DMS153 (cell line): ENCODE data around the gene STEAP3.
"Not testable (repeated sequence)": the region's sequence is repeated elsewhere in the genome, so short reads cannot be mapped to it uniquely, and the experiment has no call there.

Experiments
- DNase-seq: peaks from one replicate; lab custom pipeline; 2025; lab: John Stamatoyannopoulos, UW

STEAP3 gene

DNA sequence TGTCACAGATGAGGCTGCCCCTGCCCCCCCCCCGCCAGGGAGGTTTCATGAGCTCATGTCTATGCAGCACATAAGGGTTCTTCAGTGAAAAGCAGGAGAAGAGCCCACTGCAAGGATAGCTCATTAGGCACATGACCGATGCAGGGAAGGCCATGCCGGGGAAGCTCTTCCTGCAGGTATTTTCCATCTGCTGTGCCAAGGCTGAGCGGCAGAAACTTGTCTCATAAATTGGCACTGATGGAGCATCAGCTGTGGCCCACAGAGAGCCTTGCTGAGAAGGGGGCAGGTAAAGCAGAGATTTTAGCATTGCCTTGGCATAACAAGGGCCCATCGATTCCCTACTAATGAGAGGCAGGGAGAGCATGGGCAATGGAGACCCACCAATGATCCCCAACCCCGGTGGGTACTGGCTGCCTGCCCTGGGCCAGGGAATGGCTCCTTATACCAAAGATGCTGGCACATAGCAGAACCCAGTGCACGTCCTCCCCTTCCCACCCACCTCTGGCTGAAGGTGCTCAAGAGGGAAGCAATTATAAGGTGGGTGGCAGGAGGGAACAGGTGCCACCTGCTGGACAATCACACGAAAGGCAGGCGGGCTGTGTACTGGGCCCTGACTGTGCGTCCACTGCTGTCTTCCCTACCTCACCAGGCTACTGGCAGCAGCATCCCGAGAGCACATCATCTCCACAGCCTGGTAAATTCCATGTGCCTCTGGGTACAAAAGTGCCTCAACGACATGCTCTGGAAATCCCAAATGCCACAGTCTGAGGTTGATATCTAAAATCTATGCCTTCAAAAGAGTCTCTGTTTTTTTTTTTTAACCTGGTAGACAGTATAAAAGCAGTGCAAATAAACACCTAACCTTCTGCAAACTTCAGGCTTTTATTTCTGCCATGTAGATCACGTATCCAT, 41.4 kb downstream of the STEAP3 start:
- peak; percentile 56 for DNase-seq

DNA sequence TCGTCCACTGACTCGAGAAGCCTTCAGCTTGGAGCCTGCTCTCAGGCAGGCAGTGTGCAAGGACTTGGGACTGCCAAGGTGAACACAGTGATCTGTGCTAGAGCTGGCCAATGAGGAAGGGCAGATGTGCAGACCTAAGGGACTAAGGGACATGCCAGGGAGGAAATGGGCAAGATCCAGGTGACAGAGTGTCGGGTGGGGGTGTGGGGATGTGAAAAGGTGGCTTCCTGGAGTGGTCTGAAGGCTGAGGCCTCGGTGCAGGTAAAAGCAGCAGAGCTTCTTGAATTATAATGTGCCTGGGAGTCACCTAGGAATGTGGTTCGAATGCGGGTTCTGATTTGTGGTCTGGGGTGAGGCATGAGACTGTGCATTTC, 42.0 kb downstream of the STEAP3 start:
- no peak for DNase-seq

DNA sequence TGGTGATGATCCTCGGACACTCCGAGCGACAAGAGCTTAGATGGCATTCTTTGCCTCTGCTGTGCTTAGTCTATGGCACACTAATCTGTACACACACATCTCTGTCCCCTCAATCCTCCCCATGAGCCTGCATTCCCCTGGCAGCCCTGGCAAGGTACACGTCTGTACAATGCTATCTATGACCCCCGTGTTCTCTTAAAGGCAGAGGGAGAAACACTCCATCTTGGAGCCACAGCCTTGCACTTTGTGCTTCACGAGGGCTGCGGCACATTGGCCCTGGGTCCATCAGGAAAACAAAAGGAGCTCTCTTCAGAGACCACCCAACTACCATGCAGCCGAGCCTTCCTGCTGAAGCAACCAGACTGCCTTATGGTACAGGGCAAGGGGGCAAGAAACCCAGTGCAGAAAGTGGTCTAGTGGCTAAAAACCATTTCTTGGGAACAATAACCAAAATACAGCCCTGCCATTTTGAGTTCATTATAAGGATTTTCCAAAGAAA, 42.5 kb downstream of the STEAP3 start:
- no peak for DNase-seq

DNA sequence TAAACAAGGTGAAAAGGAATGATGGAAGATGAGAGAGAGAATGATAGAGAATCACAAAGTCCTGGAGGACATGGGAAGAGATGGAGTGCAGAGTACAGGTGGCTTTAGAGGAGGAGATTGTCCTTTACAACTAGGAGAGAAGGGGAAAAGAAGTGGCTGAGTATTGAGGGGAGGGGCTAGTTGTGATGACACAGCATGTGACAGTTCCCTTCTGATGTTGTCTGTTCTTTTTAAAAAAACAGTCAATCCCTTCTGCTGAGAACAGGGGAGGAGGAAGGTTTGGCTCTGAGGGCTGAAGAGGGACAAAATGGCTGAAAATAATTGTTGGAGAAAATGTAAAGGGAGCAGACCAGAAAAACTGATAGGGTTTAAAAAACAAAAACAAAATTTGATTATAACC, 44.0 kb downstream of the STEAP3 start:
- no peak for DNase-seq

DNA sequence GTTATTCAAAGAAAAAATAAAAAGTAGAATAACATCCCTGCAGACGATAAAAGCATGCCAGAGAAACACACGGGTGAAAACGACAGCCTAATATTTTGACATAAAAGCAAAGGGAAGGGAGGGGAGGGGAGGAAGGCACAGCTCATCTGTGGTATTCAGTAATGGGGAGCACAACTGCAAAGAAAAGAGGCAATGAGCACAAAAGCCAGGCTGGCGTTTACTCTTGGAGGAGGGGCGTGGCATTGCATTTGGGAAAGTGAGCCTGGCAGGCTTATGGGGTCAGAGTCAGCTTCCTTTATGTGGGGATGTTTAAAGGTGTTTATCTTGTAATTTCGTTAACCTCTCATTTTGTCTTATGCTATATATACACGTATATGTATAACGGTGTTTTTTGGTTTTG, 53.2 kb downstream of the STEAP3 start:
- DNase-seq: no peak

DNA sequence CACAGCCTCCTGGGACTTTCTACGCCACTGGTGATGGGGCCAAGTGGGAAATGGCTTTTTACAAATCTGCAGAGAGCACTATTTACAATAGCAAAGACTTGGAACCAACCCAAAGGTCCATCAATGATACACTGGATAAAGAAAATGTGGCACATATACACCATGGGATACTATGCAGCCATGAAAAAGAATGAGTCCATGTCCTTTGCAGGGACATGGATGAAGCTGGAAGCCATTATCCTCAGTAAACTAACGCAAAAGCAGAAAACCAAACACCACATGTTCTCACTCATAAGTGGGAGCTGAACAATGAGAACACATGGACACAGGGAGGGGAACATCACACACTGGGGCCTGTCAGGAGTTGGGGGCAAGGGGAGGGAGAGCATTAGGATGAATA, 54.8 kb downstream of the STEAP3 start:
- not testable (repeated sequence) for DNase-seq

DNA sequence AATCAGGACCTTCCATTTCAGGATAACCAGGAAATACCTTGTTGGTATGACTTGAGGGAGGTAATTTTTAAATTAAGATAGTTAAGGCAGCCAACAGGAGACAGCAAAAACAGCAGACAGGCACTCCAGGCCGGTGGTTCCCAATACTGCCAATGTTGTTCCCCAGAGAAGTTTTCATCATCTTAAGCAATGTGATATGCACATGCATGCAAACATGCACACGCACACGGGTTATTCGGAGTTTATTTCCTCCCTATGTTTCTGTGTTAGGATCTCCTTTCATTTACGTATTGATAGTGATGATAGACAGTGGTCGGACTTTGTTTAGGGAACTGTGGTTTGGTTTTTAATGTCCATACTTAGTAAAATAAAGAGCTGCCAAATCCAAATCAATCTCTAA, 55.3 kb downstream of the STEAP3 start:
- DNase-seq: no peak

DNA sequence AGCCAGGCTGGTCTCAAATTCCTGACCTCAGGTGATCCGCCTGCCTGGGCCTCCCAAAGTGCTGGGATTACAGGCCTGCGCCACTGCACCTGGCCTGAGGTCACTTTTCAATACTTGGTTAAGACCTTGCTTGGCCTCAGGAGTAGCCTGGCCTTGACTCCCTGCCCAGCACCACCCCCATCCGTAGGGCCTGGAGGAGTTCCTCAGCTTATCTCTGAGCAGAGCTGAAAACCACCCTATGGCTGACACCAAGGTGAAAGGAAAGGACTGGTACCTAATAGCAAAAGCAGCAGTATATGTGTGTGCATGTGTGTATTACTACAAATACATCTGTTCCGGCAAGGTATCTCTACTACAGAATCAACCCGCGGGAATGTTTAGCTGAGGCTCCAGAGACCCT, 56.0 kb downstream of the STEAP3 start:
- DNase-seq: no peak

DNA sequence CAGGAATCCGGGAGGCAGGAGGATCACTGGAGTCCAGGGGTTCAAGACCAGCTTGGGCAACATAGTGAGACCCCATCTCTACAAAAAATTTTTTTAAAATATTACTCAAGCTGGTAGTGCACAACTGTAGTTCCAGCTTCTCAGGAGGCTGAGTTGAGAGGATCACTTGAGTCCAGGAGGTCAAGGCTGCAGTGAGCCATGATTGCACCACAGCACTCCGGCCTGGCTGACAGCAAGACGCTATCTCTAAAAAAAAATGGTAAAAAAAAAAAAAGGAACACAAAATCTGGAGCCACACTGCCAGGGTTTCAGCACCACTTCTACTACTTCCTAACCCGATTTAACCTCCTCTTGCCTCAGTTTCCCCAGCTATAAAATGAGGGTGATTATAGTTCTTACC, 57.0 kb downstream of the STEAP3 start:
- DNase-seq: no peak

DNA sequence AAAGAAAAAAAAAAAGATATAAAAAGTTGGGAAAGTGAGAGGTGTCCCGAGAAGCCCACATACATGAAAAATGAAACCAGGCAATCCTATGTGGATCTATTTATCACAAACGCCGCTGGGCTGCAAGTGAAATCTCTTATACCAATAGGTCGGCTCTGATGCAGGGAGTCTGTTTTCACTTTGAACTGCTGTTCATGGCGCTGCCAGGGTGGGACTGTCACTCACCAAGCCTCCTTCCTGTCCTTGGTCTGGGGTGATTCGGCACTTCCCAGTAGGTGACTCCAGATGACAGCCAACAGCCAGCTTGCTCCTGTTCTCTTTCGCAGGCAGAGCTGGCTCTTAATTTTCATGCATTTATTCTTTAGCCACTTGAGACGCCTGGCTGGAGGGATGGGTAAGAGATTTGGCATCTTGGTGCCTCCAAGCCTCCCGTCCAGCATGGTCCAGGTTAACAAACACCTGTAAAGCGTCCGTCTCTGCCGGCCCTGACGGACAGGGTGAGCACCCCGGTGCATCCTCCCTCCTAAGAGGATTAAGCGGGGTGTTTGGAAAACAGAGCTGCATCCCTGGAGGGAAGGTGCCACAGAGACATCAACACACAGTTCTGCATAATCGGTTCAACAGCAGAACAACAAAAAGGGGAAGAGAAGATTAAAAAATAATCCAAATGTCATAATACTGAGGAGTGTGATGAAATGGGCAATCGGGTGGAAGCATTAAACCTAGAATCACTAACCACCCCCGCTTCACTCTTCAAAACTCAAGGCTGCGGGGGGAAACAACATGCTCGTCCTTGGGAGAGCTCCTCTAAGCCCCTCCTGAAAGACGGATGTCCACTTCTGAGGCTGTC, 58.7 kb downstream of the STEAP3 start:
- no peak for DNase-seq

DNA sequence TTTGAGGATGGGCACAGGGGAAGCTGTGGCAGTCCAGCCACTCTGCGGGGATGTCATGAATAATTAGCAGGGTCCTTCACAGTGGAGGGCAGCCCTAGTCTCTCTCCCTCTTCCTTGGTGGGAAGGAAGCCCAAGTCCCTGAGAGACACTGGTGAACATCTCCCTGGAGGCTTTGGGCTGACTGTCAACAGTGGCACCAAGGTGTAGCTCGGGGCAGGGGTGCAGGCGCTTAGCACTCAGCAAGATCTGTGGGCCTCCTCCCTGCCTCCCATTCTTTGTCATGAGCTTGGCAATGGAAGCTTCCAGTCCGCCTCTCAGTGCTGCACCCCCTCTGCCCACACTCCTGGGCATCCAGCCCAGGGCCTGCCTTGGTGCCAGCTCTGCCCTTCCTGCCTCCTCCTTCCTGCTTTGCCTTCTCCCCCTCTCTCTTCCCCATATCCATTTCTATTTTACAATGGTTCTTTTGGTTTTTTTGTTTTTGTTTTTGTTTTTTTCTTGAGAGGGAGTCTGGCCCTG, 59.4 kb downstream of the STEAP3 start:
- no peak for DNase-seq

DNA sequence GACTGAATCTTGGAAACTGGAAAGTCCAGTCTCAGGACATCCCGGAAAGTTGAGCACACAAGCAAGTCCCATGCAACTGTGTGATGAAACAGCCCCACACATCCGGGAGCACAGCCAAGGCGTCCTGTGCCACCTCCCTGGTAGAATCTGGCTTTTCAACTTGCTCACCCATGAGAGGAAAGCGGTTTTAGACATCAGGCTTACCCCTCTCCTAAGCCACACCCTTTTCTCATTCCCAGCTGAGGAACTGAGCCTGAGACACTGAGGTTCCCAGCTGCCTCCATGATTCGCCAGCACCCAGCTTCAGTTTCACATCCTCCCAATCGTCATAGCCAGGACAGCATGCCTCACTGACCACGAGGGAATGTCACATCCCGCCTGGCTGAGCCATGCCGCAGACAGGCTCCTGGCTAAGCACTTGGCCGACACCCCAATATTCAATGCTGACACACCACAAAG, 60.3 kb downstream of the STEAP3 start:
- DNase-seq: no peak

DNA sequence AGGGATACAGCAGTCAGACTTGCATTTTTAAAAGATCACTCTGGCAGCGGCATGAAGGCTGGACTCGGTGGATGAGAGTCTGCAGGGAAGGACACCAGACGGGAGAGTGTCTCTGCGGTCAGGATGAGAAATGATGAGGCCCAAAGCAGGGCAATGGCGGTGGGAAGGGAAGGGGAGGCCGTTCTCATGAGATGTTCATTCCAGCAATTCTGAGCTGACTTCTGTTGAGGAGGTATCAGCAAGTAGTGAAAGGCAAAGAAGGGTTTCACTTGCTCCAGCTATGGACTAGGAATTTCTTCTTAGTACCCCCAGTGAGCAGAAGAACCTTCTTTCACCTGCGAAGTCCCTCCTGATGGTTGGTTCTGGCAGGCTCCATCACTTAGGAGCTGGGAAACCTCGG, 63.0 kb downstream of the STEAP3 start:
- DNase-seq: no peak

DNA sequence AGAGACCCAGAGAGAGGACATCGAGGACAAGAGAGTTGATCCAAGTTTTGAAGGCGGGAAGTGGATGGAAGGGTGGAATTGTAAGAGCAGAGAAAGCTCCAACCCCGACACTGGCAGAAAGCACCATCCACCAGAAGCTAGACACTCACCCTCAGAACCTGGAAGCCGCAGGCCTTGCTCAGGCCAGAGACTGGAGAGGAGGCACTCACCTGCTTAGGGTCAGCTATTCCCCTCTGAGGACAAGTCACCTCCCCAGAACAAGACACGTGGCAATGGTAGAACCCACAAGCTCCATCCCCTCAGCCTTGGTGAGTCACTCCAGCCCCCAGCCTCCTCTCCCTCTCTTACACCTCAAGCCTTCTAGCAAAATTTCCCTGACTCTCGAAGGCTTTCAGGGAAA, 64.9 kb downstream of the STEAP3 start:
- no peak for DNase-seq

DNA sequence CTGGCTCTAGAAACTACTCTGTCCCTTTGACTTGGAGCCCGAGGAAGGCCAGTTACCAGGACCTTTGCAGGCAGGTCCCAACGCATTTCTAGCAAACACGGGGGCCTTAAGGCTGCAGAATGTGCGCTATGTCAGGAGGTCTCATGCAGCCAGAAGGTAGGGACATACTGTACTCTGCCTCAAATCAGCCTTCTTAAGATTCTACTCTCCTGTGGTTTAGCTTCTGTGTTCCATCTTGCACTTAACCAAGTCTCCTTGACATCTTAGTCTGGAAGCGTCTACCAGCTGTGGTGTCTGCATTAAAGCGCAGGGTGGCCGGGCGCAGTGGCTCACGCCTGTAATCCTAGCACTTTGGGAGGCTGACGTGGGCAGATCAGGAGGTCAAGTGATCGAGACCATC, 65.5 kb downstream of the STEAP3 start:
- DNase-seq: no peak

DNA sequence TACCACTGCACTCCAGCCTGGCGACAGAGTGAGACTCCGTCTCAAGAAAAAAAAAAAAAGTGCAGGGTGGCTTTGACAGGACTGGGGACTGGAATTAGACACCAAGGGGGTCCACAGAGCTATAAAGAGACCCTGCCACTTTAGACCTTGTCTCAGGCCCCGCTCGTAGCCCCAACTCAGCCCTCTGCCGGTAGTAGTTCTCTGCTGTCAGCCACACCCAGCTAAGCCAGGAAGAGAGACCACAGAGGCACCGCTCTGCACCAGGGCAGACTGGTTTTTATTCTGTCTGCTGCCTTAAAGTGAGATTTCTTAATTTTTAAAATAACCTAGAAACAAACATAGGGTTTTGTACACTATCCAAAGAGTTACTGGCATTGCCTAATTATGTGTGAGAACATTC, 66.0 kb downstream of the STEAP3 start:
- DNase-seq: no peak

DNA sequence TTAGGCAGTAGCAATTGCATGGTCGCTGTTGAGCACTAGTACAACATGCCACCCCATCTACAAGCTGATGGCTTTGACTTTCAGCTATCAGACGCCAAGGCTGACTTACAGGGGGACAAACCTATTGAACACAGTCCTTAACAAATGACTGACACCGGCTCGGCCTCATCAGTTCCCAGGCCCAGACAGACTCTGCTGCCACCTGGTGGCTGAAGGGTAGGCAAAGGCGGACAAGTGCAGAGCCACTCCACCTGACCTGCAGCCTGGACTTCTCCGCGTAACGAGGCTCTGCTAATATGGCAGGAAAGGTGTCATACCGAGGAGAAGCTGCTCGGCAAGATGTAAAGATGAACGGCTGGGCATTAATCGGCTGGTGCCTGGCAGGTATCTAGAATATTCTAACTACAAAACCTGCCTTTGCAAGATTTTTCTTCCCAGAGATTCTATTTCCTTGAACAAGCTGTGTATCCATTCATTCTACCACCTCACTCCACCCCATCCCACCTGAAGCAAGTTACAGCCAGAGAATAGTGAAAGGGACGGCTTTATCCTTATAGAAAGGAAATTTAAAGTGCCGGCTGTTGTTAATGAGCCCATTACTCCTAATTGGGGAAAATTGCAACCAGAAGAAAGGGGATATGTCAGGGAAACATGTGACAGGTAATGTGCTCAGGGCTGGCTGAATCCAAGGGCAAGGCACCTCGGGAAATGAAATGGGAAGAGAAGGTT, 67.4 kb downstream of the STEAP3 start:
- peak; percentile 69 for DNase-seq

DNA sequence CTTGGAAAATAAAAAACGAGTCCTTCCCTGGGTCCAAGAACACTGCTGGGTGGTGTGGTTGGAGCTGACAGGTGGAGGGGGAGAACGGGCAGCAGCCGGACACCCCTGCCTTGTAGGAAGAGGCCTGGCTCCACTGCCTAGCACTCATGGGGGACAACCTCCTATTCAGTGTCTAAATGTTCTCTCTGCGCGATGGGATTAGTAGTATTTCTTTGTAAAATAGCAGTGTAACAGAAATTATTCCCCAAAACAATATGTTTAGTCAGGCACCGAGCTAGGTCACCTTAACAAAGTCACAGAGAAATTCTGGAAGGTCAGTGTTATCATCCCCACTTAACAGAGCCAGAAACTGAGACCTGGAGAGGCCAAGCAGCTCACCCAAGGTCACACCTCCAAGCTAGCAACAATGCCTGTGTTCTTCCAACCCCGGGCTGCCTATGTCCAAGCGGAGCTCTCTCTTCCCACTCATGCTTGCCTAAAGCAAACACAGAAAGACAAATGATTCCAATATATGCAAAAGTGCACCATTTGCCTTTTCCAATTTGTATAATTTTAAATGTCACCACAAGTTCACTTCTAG, 68.0 kb downstream of the STEAP3 start:
- no peak for DNase-seq

DNA sequence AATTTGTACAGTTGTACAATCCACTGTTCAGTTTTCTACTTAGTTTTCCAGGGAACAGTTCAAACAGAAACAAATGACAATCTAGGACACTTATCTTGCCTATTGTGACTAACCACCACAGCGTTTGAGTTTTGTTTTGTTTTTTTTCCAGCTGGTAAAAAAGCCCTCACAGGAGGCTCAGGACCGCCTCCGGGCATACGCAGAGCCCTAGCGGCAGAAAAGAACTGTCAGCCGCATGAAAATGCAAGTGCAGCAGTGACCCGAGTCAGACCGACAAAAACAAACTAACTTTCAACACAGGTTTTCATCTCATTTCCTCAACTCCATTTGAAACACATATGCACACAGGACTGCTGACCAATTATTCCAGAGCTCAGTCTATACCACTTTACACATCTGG, 68.6 kb downstream of the STEAP3 start:
- DNase-seq: peak; percentile 22

DNA sequence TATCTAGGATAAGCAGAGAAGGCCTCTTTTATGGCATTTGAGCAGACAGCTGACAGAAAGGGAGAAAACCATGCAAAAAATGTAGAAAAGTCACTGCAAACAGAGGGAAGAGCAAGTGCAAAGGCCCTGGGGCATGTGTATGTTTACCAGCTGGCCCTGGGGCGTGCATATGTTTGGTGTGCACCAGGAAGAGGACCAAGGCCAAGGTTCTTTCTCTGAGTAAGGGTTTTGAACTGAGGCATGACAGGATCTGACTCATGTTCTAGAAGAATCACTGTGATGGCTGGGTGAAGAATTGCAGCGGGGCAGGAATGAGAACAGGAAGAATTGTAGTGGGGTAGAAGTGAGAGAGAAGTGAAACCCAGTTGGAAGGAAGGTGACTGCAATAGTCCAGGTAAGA, 69.6 kb downstream of the STEAP3 start:
- DNase-seq: no peak

DNA sequence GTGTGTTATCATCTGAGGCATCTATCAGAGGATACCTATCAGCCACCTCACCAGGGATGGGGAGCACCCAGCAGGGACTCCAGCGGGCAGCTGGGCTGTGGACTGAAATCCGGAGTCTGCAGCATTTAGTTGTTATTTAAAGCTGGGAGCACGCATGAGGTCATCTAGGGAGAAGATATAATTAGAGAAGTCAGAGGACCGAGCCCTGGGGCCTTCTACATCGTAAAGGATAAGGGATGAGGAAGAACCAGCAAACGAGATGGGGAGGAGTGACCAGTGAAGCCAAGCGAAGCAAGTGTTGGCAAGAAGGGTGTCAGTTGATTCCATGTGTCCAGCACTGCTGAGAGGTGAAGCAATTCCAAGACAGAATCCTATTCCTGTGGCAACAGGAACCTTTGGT, 70.3 kb downstream of the STEAP3 start:
- DNase-seq: no peak

DNA sequence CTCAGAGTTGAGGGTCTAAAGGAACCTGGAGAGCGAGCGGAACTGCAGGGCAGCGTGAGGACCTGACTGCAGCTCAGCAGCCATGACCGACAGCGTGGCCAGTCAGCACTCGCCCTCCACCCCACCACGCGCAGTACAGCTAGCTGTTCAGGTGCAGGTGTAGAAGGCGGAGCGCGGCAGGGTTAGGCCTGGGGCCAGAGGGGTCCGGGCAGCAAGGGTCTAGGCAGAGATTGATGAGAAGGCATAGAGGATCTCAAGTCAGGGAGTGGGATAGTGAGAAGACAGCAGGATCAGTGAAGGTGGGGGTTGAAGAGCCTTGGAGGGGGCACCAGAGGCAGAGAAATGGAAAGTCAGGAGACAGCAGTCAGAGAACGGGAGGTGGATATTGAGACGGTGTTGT, 71.0 kb downstream of the STEAP3 start:
- no peak for DNase-seq
